ENCODE results near the gene DDX1.

Gene DDX1

DNA sequence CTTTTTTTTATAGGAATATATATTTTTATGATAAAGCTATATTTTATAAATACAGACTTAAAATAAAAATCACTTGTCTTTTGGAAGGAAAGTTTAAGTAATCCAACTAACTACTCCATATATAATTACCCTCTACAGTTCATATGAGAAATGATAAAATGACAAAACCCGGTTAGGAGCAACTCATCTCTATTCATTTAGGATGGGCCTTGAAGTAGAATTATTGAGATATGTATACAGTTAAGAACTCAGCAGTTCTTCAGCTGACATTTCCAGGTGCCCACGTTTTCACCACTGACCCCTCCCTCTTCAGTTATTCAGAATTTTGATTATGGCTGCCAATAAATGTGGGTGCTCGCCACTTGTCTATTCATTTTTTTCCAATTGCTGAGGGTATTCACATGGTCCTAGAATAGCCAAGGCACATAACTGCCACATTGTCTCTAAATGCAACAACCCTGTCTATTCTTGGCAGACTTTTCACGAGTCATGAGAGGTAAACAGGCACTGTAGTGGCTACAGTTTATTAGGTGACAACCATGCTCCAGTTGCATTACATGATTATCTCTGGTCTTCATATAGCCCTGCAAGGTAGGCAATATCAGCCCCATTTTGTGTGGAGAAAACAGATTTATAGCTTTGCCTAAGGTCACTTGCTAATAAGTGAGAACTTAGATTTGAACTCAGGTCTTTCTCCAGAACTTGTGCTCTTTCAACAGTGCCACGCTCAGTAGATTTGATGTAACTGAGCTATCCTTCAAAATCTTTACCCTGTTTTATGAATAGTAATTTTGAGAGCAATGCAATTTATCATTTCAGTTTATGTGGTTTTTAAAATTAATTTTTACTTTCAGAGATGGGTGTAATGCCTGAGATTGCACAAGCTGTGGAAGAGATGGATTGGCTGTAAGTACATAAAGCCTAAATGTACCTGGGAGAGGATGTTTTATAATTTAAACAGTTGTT, 2.9 kb downstream of the DDX1 start:
- H3K27me3 ChIP-seq (replicated peaks; ENCODE audit: control insufficient read depth, insufficient read depth, low read length, poor library complexity, severe bottlenecking): no peaks in the 10 kb centered on the region
- H3K36me3 ChIP-seq (ENCODE audit: control insufficient read depth, insufficient read depth, low read length): peaks cover 24% of the 10 kb centered on the region
- no peak for DNase-seq
- H3K4me3 ChIP-seq (ENCODE audit: insufficient read depth, low read depth, low read length, poor library complexity, severe bottlenecking): no peak overlapping the region
- peaks cover 15% of the 10 kb centered on the region for H3K4me1 ChIP-seq (ENCODE audit: control insufficient read depth, insufficient read depth, low read length, poor library complexity, severe bottlenecking)
- no peaks in the 10 kb centered on the region for H3K9me3 ChIP-seq (ENCODE audit: control insufficient read depth, low read length)
- H3K27ac ChIP-seq (ENCODE audit: insufficient read depth, low read length, poor library complexity, severe bottlenecking): no peak overlapping the region

DNA sequence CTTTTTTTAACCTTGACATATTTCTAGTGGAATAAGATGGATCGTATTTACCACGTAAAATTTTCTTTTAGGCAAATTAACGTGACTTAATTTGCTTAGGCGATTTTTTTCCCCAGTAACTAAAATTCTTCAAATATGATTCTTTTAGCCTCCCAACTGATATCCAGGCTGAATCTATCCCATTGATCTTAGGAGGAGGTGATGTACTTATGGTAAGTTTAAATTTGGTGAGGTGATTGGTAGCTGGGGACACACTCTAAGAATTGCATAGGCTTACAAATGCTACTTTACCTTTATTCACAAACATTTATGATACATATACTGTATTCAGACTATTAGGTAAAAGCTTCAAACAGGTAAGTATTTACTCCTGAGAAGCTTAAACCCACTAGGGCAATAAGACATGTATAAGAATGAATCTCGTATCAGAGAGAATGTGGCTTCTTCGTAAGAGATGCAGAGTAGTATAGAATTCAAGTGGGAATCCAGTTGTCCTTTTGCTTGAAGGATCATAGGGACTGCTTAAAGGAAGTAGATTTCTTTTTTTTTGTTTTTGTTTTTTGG, 3.8 kb downstream of the DDX1 start:
- H3K4me3 ChIP-seq (ENCODE audit: insufficient read depth, low read depth, low read length, poor library complexity, severe bottlenecking): no peak overlapping the region
- peaks cover 15% of the 10 kb centered on the region for H3K4me1 ChIP-seq (ENCODE audit: control insufficient read depth, insufficient read depth, low read length, poor library complexity, severe bottlenecking)
- no peak for DNase-seq
- no peaks in the 10 kb centered on the region for H3K27me3 ChIP-seq (replicated peaks; ENCODE audit: control insufficient read depth, insufficient read depth, low read length, poor library complexity, severe bottlenecking)
- H3K36me3 ChIP-seq (ENCODE audit: control insufficient read depth, insufficient read depth, low read length): peaks cover 33% of the 10 kb centered on the region
- H3K9me3 ChIP-seq (ENCODE audit: control insufficient read depth, low read length): no peaks in the 10 kb centered on the region
- H3K27ac ChIP-seq (ENCODE audit: insufficient read depth, low read length, poor library complexity, severe bottlenecking): no peak overlapping the region

DNA sequence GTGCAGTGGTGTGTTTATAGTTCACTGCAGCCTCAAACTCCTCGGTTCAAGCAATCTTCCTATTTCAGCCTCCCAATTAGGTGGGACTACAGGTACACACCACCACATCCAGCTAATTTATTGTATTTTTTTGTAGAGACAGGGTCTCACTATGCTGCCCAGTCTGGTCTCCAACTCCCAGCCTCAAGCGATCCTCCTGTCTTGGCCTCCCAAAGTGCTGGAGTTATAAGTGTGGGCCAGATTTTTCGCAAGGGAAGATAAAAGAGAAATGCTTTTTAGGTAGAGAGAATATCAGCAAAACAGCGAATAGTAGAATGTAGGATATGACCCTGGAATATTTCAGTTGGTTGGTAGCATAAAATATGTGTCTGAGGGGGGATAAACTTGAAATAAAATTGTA, 4.3 kb downstream of the DDX1 start:
- Histone ChIP-seq H3K4me3 (ENCODE audit: insufficient read depth, low read depth, low read length, poor library complexity, severe bottlenecking) (no peak overlapping the region), H3K36me3 (ENCODE audit: control insufficient read depth, insufficient read depth, low read length) (peaks cover 38% of the 10 kb centered on the region), H3K27ac (ENCODE audit: insufficient read depth, low read length, poor library complexity, severe bottlenecking) (no peak overlapping the region), H3K4me1 (ENCODE audit: control insufficient read depth, insufficient read depth, low read length, poor library complexity, severe bottlenecking) (peaks cover 15% of the 10 kb centered on the region), H3K9me3 (ENCODE audit: control insufficient read depth, low read length) (no peaks in the 10 kb centered on the region), H3K27me3 (replicated peaks; ENCODE audit: control insufficient read depth, insufficient read depth, low read length, poor library complexity, severe bottlenecking) (no peaks in the 10 kb centered on the region)
- DNase-seq: no peak

DNA sequence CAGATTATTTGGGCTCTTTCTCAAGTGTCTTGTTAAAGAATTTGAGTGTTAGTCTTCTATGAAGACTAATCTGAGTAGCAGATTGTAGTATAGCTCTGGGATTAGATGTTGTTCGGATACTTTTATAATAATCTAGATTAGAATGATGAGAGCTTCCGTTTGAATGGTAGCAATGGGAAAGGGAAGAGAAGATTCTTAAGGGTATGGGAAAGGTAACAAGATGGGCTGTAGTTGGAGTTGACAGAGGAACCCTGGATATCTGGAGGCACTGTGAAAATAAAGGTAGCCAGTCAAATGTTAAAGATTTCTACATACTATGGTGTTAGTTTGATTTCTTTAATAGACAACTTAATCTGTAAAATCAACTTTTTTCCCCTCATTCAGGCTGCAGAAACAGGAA, 4.7 kb downstream of the DDX1 start:
- H3K4me1 ChIP-seq (ENCODE audit: control insufficient read depth, insufficient read depth, low read length, poor library complexity, severe bottlenecking): peaks cover 13% of the 10 kb centered on the region

DNA sequence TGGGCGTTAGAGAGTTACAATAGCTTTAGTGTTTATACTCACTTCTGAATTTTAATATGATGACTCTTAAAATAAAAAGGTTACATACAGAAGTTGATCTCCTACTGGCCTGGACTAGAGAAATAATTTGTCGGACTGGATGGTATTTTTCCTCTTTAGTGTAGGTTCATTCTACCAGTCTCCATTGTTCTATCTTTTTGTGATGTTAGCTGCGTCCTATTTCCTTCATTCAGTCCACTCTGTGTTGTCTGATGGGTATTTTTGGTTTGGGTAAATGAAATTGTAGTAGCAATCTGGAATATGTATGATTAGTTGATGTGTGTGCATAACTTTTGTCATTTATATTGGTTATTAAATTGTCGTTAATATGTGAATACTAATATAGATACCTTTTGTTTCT, 5.3 kb downstream of the DDX1 start:
- Histone ChIP-seq H3K9me3 (ENCODE audit: control insufficient read depth, low read length) (no peaks in the 10 kb centered on the region), H3K27me3 (replicated peaks; ENCODE audit: control insufficient read depth, insufficient read depth, low read length, poor library complexity, severe bottlenecking) (no peaks in the 10 kb centered on the region), H3K36me3 (ENCODE audit: control insufficient read depth, insufficient read depth, low read length) (peaks cover 48% of the 10 kb centered on the region), H3K27ac (ENCODE audit: insufficient read depth, low read length, poor library complexity, severe bottlenecking) (no peak overlapping the region), H3K4me1 (ENCODE audit: control insufficient read depth, insufficient read depth, low read length, poor library complexity, severe bottlenecking) (peaks cover 11% of the 10 kb centered on the region), H3K4me3 (ENCODE audit: insufficient read depth, low read depth, low read length, poor library complexity, severe bottlenecking) (no peak overlapping the region)
- DNase-seq: no peak

More for the DNA sequence above, 4.7 kb downstream of the DDX1 start:
- Histone ChIP-seq H3K9me3 (ENCODE audit: control insufficient read depth, low read length) (no peaks in the 10 kb centered on the region), H3K27me3 (replicated peaks; ENCODE audit: control insufficient read depth, insufficient read depth, low read length, poor library complexity, severe bottlenecking) (no peaks in the 10 kb centered on the region), H3K36me3 (ENCODE audit: control insufficient read depth, insufficient read depth, low read length) (peaks cover 42% of the 10 kb centered on the region), H3K4me3 (ENCODE audit: insufficient read depth, low read depth, low read length, poor library complexity, severe bottlenecking) (no peak overlapping the region), H3K27ac (ENCODE audit: insufficient read depth, low read length, poor library complexity, severe bottlenecking) (no peak overlapping the region)
- no peak for DNase-seq

DNA sequence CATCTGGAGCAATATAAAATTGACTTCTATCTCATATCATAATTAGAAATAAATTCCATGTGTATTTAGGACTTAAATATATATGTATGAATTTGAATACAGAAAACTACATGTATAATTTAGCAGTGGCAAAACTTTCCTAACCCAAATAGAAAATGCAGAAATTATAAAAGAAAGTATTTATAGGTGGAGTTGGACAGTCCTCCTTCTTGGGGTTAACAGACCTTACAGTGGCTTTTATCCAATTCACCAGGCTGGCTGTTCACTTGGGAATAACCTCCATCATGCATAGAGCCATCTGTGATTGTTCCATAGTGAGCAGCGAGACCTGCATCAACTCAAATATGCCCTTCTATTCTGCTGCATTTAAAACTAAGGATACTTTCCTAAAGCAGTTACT, 8.3 kb downstream of the DDX1 start:
- no peaks in the 10 kb centered on the region for H3K9me3 ChIP-seq (ENCODE audit: control insufficient read depth, low read length)
- no peak overlapping the region for H3K27ac ChIP-seq (ENCODE audit: insufficient read depth, low read length, poor library complexity, severe bottlenecking)
- H3K4me3 ChIP-seq (ENCODE audit: insufficient read depth, low read depth, low read length, poor library complexity, severe bottlenecking): no peak overlapping the region
- no peaks in the 10 kb centered on the region for H3K4me1 ChIP-seq (ENCODE audit: control insufficient read depth, insufficient read depth, low read length, poor library complexity, severe bottlenecking)
- DNase-seq: no peak
- no peaks in the 10 kb centered on the region for H3K27me3 ChIP-seq (replicated peaks; ENCODE audit: control insufficient read depth, insufficient read depth, low read length, poor library complexity, severe bottlenecking)
- peaks cover 76% of the 10 kb centered on the region for H3K36me3 ChIP-seq (ENCODE audit: control insufficient read depth, insufficient read depth, low read length)

DNA sequence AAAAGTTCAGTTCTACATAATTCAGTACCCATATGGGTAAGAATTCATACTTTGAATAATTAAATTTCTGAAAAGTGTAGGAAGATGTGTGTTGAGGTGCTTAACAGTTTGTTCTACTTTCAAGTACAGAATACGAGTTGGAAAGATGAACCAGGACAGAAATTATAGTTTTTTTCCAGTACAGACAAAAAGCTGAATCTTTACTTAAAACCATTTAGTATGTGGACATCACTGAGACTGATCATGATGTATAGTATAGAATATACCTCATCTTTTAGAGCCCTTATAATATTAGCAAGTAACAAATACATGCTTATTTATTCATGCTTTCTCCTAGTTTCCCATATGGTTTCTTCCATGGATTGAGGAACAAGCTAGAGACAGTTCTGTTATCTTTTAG, 10.0 kb downstream of the DDX1 start:
- H3K27ac ChIP-seq (ENCODE audit: insufficient read depth, low read length, poor library complexity, severe bottlenecking): no peak overlapping the region
- H3K9me3 ChIP-seq (ENCODE audit: control insufficient read depth, low read length): no peaks in the 10 kb centered on the region
- H3K27me3 ChIP-seq (replicated peaks; ENCODE audit: control insufficient read depth, insufficient read depth, low read length, poor library complexity, severe bottlenecking): no peaks in the 10 kb centered on the region
- H3K4me3 ChIP-seq (ENCODE audit: insufficient read depth, low read depth, low read length, poor library complexity, severe bottlenecking): no peak overlapping the region
- H3K4me1 ChIP-seq (ENCODE audit: control insufficient read depth, insufficient read depth, low read length, poor library complexity, severe bottlenecking): no peaks in the 10 kb centered on the region
- DNase-seq: no peak
- peaks cover 81% of the 10 kb centered on the region for H3K36me3 ChIP-seq (ENCODE audit: control insufficient read depth, insufficient read depth, low read length)

DNA sequence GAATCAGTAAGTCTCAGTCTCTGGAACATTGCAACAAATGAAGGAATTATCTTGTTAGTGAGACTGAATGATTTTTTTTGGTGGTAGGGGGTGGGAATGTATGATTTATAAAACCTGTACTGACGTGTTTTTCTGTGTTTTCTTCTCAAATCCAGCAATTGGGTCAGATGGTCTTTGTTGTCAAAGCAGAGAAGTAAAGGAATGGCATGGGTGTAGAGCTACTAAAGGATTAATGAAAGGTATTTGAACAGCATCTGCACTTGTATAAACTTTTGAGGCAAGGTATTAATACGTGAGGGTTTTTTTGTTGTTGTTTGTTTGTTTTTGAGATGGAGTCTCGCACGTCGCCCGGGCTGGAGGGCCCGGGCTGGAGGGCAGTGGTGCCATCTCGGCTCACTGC, 10.7 kb downstream of the DDX1 start:
- no peaks in the 10 kb centered on the region for H3K4me1 ChIP-seq (ENCODE audit: control insufficient read depth, insufficient read depth, low read length, poor library complexity, severe bottlenecking)

DNA sequence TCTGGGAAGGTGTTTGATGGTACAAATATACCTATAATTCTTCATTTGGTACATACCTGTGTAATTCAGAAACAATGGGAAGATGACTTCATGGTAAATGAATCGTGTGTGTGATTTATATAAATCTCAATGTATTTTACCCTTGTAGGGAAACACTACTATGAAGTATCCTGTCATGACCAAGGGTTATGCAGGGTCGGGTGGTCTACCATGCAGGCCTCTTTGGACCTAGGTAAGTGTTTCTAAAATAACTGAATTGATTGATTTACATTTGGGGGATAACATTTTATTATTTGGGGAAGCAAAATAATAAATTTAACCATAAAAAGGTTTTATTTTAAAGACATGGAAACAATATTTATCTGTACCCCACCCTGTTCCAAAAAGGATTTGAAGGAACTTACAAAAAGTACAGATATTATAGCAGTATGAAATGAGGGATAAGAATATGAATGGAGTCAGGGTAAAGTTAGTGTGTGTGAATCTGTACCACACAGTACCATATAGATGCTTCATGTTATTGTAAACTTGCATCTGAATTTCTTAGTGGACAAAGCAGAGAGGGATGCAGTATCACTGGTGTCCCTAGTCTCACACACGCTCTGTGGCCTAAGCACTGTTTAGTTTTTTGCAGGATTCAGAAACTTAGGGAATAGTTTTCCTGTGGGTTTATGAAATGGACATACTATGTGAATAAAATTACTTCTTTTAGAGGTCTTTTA, 11.5 kb downstream of the DDX1 start:
- Histone ChIP-seq H3K27ac (ENCODE audit: insufficient read depth, low read length, poor library complexity, severe bottlenecking) (no peak overlapping the region), H3K9me3 (ENCODE audit: control insufficient read depth, low read length) (no peaks in the 10 kb centered on the region), H3K4me1 (ENCODE audit: control insufficient read depth, insufficient read depth, low read length, poor library complexity, severe bottlenecking) (no peaks in the 10 kb centered on the region), H3K36me3 (ENCODE audit: control insufficient read depth, insufficient read depth, low read length) (peaks cover 81% of the 10 kb centered on the region), H3K27me3 (replicated peaks; ENCODE audit: control insufficient read depth, insufficient read depth, low read length, poor library complexity, severe bottlenecking) (no peaks in the 10 kb centered on the region), H3K4me3 (ENCODE audit: insufficient read depth, low read depth, low read length, poor library complexity, severe bottlenecking) (no peak overlapping the region)
- no peak for DNase-seq

More for the DNA sequence above, 10.7 kb downstream of the DDX1 start:
- Histone ChIP-seq H3K27me3 (replicated peaks; ENCODE audit: control insufficient read depth, insufficient read depth, low read length, poor library complexity, severe bottlenecking) (no peaks in the 10 kb centered on the region), H3K36me3 (ENCODE audit: control insufficient read depth, insufficient read depth, low read length) (peaks cover 78% of the 10 kb centered on the region), H3K4me3 (ENCODE audit: insufficient read depth, low read depth, low read length, poor library complexity, severe bottlenecking) (no peak overlapping the region), H3K27ac (ENCODE audit: insufficient read depth, low read length, poor library complexity, severe bottlenecking) (no peak overlapping the region), H3K9me3 (ENCODE audit: control insufficient read depth, low read length) (no peaks in the 10 kb centered on the region)
- no peak for DNase-seq

DNA sequence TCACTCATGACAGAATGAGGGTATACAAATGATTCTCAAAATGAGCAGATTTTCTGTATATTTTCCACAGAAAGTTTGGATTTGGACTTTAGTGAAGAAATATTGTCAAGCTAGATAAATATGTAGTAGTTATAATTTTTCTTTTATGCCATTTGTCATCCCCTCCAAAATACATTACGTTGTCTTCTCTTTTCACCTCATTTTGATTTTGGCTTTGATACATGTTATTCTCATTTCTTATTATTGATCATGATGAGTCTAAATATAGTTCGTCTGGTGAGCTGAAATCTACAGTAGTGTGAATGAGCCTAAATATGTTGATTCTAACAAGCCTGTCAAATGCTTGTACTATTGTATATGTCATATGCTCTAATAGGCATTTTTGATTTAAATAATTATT, 12.3 kb downstream of the DDX1 start:
- Histone ChIP-seq H3K27me3 (replicated peaks; ENCODE audit: control insufficient read depth, insufficient read depth, low read length, poor library complexity, severe bottlenecking) (no peaks in the 10 kb centered on the region), H3K4me3 (ENCODE audit: insufficient read depth, low read depth, low read length, poor library complexity, severe bottlenecking) (no peak overlapping the region), H3K36me3 (ENCODE audit: control insufficient read depth, insufficient read depth, low read length) (peaks cover 89% of the 10 kb centered on the region), H3K27ac (ENCODE audit: insufficient read depth, low read length, poor library complexity, severe bottlenecking) (no peak overlapping the region), H3K4me1 (ENCODE audit: control insufficient read depth, insufficient read depth, low read length, poor library complexity, severe bottlenecking) (no peaks in the 10 kb centered on the region), H3K9me3 (ENCODE audit: control insufficient read depth, low read length) (no peaks in the 10 kb centered on the region)
- no peak for DNase-seq

Measured in effector memory CD4-positive, alpha-beta T cell (primary cell).